HG03520 (cell line): ENCODE data around the gene AAK1.
"Not testable (repeated sequence)": the region's sequence is repeated elsewhere in the genome, so short reads cannot be mapped to it uniquely, and the experiment has no call there.

Experiments used
- ATAC-seq: cut with Tn5 transposase; IDR thresholded peaks from one replicate; pipeline ENCODE4 v1.9.1; 2021; ENCODE audit warnings: mild to moderate bottlenecking, moderate library complexity; ENCODE audit not compliant: unreplicated experiment

The AAK1 gene

GRCh38 chr2:69459936-69460335 is 183.6 kb downstream of the AAK1 start:
- no peak for ATAC-seq

GRCh38 chr2:69456950-69457445 is 186.5 kb downstream of the AAK1 start:
- ATAC-seq, result no peak

GRCh38 chr2:69456154-69456553 is 187.4 kb downstream of the AAK1 start:
- no peak for ATAC-seq

GRCh38 chr2:69454976-69455375 is 188.6 kb downstream of the AAK1 start:
- no peak for ATAC-seq

- ATAC-seq, result peak; percentile 89
These were observed 189.9 kb downstream of the AAK1 start for GRCh38 chr2:69453475-69454129.

GRCh38 chr2:69452687-69453086 is 190.9 kb downstream of the AAK1 start:
- no peak for ATAC-seq

- no peak for ATAC-seq
These were observed 192.7 kb downstream of the AAK1 start for GRCh38 chr2:69450735-69451416.

GRCh38 chr2:69449906-69450305 is 193.6 kb downstream of the AAK1 start:
- no peak for ATAC-seq

- not testable (repeated sequence) for ATAC-seq
These were observed 199.9 kb downstream of the AAK1 start for GRCh38 chr2:69443673-69444072.

GRCh38 chr2:69439499-69439898 is 204.0 kb downstream of the AAK1 start:
- ATAC-seq, result not testable (repeated sequence)

- ATAC-seq, result no peak
These were observed 205.0 kb downstream of the AAK1 start for GRCh38 chr2:69438580-69438979.

GRCh38 chr2:69437751-69438154 is 205.8 kb downstream of the AAK1 start:
- no peak for ATAC-seq

- peak; percentile 91 for ATAC-seq
These were observed 206.4 kb downstream of the AAK1 start, which contains the start of gene NFU1 for GRCh38 chr2:69436938-69437750. TSS of gene NFU1 (minus strand) at chr2:69437435. CDS start at chr2:69437422, 13 bp downstream.

- peak; percentile 11 for ATAC-seq
These were observed 207.0 kb downstream of the AAK1 start for GRCh38 chr2:69436596-69436937.

- ATAC-seq, result no peak
These were observed 208.8 kb downstream of the AAK1 start for GRCh38 chr2:69434753-69435152.

- ATAC-seq, result no peak
These were observed 213.9 kb downstream of the AAK1 start for GRCh38 chr2:69429491-69430183.

GRCh38 chr2:69428981-69429380 is 214.6 kb downstream of the AAK1 start:
- no peak for ATAC-seq

- no peak for ATAC-seq
These were observed 219.1 kb downstream of the AAK1 start for GRCh38 chr2:69424419-69424818.

- no peak for ATAC-seq
These were observed 221.3 kb downstream of the AAK1 start for GRCh38 chr2:69422198-69422597.

- ATAC-seq, result not testable (repeated sequence)
These were observed 224.4 kb downstream of the AAK1 start for GRCh38 chr2:69419111-69419510.

GRCh38 chr2:69416147-69416546 is 227.4 kb downstream of the AAK1 start:
- no peak for ATAC-seq
